Right ventricle myocardium inferior (tissue), 1 donor: ENCODE results near the gene TCF7L2. TPM values are rescaled to one million over a fixed set of nuclear protein-coding genes. Genes with fewer than 3 reads are reported as not detected.
A peak's percentile ranks its signal among the peaks of the same experiment; 100 is the strongest.

Source experiments
- ATAC-seq: fragments of 200-7000 bp; cut with Tn5 transposase; one replicate; pipeline ENCODE4 v1.9.1; 2020; ENCODE audit warnings: mild to moderate bottlenecking, moderate library complexity
- DNase-seq: peaks from one replicate; pipeline ENCODE4 v3.0.0; 2021; ENCODE audit errors: missing footprints
- intact Hi-C: fragments of 100-400 bp; cut with DNase I; formaldehyde crosslinking; loops from one replicate; pipeline ENCODE4 v1.11.0; 2022
- total RNA-seq: library from RNA; stranded (reverse); fragmentation: NEBNext Ultra II Directional; extraction: Animal tissue kit (Norgen Biotek cat#: 25700); gene quantifications from one replicate; pipeline ENCODE4 v1.2.1, GENCODE V29; 2021
- donor health status: DM: no; HTN: yes; CAD: no; lungs with severe emphysema.

TCF7L2 gene
- total RNA-seq, 1 donor from 2014 or later = 12.4 TPM

DNA sequence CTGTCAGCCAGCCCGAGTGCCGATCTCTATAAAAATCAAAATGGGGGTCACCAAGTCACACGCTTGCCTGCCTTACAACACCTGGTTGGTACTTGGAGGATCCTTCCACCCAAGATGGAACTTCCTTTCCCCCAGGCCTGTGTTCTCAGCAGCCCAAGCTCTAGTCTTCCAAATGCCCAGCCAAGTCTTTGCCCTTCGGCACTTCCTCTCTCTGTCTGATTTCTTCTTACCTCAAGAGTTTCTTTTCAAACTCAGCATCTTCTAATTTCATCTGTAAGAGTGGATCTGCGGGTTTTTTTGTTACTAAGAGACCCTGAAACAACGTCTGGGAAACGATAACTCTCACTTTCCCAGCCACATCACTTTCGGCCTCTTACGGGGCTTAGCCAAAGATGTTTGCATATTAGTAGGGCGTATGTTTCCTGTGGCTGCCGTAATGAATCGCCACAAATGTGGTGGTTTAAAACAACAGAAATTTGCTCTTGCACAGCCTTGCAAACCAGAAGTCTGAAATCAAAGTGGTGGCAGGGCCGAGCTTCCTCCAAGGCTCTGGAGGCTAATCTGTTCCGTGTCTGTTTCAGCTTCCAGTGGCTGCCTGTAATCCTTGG lies 219.9 kb downstream of the TCF7L2 start:
- DNase-seq (no peak), ATAC-seq (no peak)
- intact Hi-C loops = no loop called here

DNA sequence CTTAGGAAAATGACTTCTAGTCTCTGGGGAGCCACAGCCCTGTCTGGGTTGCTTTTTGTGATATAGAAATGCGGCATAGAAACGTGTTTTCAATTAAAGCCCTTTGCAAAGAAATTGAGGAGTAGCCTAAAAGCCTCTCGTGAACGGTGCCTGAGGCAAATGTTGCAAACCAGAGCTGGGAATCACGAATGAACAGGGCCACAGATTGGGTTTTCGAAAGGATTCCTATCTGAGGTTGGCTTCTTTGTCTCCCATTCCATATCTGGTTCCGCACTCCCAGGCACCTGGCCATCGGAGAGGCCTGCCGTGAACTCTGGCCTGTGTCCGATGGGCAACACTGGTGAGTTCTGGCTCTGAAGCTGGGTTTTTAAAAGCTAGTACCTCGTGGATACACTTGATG lies 221.6 kb downstream of the TCF7L2 start:
- no peak for ATAC-seq
- DNase-seq = no peak
- intact Hi-C loops = no loop called here

DNA sequence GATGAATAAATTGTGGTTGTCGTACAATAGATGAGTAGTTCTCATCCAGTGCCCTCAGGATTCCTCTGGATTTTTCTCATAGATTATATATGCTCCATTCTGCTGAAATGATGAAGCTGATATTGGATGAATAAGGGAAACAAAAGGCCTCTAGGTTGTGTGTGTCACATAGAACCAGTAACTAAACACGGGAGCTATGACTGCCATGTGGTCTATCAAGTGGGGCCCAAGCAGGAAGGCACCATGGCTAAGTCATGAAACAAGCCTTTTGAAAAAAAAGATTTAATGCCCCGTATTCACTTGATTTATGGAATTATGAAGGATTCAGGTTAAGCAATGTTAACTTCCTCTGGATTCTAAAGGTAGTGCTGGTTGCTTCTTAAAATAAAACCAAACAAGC lies 225.1 kb downstream of the TCF7L2 start:
- intact Hi-C loops = no loop called here
- DNase-seq = no peak
- no peak for ATAC-seq

DNA sequence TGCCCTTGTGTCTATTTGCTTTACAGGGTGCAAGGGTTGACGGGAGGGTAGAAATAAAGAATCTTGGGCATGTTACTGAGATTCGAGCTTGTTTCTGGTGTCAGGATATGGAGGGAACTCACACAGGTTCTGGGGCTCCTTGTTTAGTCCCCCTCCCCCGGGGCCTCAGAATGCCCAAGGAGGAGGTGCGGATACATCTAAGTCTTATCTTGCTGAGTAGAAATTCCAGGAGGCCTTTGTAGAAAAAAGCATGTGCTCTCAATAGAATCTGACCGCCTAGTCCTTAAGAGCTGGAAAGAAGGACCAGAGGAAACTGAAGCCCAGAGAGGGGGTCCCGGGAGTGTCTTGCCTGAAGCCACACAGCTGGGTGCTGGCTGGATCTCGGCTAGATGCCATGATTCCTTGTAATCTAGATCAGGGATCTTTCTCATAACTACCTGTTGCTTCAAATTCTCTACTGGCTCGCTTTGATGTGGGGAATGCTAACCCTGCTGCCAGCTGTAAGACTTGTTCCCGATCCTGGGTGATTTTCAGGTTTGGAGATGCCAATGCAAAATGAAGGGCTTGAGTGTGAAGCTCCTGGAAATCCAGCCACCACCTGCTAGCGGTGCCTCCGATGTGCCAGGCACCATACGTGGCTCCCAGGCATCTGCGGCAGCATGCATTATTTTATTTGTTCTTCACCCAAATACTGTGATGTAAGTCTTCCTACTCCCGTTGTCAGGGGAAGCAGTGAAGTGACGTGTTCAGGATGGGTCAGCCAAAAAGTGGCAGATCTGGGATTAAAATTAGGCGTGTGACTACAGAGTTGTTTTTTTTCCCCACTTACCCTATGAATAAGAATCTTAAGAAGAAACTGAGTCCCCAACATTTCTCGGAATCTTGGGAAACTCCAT lies 226.0 kb downstream of the TCF7L2 start:
- intact Hi-C loops = no loop called here
- DNase-seq = no peak
- peak; percentile 38 for ATAC-seq

DNA sequence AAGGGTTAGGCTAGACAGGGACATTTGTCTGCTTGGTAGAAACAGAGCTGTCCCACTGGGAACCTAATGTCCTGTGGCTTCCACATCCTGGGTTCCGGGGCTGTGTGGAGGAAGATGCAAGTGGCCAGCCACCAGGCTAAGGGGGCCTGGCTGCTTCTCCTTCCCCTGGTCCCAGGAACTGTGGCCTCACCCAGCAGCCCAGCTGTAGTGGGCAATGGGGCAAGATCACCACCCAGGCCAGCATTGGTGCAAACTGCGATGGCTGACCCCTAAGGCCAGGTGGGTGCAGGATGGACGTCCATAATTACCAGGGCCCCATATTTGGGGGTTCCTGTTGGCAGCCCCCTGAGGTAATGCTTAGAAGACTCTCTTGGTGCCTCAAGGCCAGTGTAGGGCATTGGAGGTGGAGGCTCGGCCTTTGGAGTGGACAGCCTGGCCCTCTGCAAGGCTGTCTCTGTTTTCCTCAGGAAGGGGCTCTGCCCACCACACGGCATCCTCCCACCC lies 226.7 kb downstream of the TCF7L2 start:
- DNase-seq (no peak), ATAC-seq (peak; percentile 1)
- intact Hi-C loops = no loop called here

GRCh38 chr10:113177156-113177935 lies 227.3 kb downstream of the TCF7L2 start:
- DNase-seq (no peak), ATAC-seq (peak; percentile 49)
- intact Hi-C loops = no loop called here

GRCh38 chr10:113177936-113178335 lies 227.9 kb downstream of the TCF7L2 start:
- no peak for ATAC-seq
- intact Hi-C loops = no loop called here
- no peak for DNase-seq

DNA sequence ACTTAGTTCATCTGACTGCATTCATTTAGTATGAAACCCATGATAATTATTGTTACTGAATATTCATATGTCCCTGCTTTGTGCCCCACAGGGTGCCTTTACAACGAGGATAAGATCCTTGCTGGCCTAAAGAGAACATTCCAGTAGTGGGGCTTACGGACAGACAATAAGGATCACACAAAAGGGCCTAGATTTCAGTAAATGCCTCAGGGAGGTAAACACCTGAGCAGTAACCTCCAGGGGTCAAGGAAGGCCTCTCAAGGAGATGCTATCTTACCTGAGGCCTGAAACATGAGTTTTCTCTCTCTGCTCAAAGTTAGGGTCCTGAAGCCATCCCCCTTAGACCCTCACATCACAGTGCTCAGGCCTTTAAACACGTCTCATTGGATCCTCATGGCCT lies 228.7 kb downstream of the TCF7L2 start:
- no peak for ATAC-seq
- intact Hi-C loops = no loop called here
- no peak for DNase-seq

GRCh38 chr10:113179265-113179664 lies 229.2 kb downstream of the TCF7L2 start:
- DNase-seq (peak; percentile 86), ATAC-seq (peak; percentile 87)
- intact Hi-C loops = no loop called here

DNA sequence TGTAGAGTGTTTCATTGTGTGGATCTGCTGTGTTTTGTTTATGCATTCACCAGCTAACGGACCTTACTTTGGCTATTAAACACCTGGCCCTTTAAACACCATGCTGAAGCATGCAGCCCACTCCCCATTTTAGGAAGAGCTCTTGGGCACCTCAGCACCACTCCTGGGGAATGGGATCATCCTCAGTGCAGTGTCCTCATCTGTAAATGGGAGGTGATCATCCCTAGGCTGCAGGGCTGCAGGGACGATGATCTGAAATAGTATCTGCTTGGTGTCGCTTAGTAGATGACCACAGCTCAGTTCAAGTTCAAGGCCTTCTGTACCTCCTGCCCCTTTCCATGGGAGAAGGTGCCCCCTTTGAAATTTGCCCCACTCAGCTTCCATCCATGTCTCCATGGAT lies 229.9 kb downstream of the TCF7L2 start:
- ATAC-seq (no peak), DNase-seq (no peak)
- intact Hi-C loops = no loop called here

DNA sequence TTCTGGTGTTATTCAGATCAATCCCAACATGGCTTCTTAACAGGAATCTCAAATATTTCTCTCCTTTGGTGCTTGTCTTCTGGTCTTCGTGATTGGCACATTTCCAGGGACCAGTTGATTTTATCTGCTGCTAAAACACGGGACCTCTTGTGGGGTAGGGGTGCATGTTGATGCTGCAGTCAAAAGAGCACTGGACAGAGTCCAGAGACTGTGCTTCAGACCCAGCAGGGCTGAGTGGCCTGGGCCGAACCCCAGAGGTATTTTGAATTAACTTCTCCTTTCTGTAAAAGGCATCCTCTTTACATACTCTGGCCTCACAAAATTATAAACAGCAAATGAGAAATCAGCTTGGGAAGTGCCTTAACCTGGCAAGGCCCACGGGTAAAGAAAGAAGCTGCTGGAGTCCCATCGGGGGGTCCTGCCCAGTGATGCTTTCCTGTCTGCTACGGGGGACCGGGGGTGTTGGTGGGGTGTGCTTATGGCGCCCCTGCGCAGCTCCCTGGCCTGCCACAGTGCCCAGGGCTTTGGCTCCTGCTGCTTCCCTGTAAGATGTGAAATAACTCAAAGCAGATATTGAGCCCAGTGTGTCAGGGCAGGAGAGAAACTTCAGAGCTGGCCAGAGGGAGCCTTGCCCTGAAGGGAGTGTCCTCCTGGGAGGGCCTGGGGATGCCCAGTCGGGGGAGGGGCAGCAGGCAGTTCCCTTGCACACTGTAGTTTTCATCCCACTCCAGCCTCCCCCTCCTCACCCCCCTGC lies 230.5 kb downstream of the TCF7L2 start:
- intact Hi-C loops = no loop called here
- DNase-seq (no peak), ATAC-seq (no peak)

DNA sequence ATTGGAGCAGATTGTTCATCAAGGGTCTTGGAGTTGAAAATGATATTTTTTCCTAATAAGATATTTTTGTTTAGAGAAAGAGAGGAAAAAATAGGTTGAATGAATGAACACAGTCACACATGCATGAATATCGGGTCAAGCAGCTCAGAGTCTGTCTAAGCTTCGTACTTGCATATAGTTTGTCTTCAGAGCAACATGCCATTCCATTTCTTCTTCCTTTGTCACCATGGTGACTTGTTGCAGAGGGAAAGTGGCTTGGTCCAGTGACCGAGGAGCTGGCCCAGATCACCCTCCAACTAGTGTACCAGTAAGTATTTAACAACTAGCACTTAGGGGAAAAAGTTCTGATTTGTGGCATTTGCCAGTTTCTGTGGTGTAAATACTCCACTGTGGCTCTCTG lies 232.1 kb downstream of the TCF7L2 start:
- ATAC-seq (no peak), DNase-seq (no peak)
- intact Hi-C loops = no loop called here

DNA sequence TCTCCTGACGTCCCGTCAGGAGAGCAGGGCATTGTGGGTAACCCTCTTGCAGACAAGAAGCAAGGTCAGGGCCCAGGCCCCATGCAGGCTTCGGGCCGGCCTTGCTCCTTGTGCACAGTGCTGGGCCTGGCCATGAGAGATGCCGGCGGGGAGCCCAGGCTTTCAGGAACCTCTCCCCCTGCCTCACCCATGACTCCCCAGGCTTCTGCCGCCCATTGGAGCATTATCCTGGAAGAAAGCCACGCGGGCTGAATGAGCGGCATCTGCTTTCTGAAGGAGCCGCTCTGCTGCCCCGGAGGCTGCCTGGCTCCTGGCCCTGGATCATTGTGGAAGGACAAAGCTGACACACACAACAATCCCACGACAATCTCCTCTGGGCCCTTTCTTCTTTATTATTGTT lies 233.5 kb downstream of the TCF7L2 start:
- DNase-seq (no peak), ATAC-seq (no peak)
- intact Hi-C loops = no loop called here

GRCh38 chr10:113187063-113187777 lies 237.2 kb downstream of the TCF7L2 start:
- DNase-seq = peak; percentile 86
- ATAC-seq = peak; percentile 70
- intact Hi-C loops = no loop called here

DNA sequence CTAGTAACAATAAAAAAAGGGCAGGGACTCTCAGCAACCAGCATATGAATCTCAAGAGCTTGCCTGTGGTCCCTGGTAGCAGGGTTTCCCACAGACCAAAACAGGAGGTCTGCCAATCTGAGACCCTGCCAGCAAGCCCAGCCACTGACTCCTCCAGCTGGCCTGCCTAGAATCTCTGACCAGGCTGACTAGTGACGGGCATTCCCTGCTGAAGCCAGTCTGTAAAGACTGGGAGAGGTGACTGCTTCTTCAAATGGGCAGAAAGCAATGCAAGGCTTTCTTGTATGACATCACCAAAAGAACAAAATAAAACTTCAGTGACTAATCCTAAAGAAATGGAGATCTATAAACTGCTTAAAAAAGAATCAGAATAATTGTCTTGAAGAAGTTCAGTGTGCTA lies 249.4 kb downstream of the TCF7L2 start:
- ATAC-seq (no peak), DNase-seq (no peak)
- intact Hi-C loops = no loop called here

DNA sequence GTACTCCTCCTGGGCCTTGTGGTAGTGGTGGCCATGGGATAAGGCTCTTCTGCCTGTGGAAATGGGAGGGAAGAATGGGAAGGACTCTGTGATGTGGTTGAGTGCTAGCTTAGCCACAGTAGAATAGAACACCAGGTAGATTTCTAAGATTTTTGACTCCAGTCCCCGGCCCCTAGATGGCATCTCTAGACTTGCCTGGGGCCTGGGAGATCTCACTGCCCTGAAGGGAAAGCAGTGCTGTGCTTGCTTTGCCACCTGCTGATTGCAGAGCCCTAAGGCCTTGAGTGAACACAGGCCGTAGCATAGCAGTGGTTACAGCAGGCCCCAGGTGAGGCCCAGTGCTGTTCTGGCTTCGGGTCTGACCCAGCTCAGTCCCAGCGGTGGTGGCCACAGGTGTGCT lies 252.0 kb downstream of the TCF7L2 start:
- no peak for ATAC-seq
- no peak for DNase-seq
- intact Hi-C loops = no loop called here

DNA sequence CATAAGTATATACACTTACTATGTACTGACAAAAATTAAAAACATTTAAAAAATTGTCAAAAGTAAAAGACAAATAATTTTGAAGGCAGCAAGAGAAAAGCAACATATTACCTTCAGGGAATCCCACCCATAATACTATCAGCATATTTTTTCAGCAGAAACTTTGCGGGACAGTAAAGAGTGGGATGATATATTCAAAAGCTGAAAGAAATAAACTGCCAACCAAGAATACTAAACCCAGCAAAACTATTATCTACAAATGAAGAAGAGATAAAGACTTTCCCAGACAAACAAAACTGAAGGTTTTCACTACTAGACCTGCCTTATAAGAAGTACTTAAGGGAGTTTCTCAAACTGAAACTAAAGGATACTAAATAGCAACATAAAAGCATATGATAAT lies 257.9 kb downstream of the TCF7L2 start:
- intact Hi-C loops = no loop called here
- ATAC-seq = no peak

DNA sequence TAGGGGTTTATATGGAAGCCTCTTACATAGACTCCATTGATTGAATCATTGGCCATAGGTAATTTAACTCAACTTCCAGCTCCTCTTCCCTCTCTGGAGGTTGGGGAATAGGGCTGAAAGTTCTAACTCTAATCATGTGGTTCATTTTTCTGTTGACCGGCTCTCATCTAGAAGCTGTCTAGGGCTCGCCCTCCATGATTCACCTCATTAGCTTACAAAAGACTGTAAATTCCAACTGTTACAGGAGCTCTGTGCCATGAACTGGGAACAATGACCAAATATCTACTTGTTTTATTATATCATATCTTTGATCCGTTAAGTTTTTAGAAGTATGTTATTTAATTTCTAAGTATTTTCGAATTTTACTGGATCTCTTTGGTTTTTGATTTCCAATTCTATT lies 263.0 kb downstream of the TCF7L2 start:
- ATAC-seq (no peak), DNase-seq (no peak)
- intact Hi-C loops = no loop called here

More for the DNA sequence above, 257.9 kb downstream of the TCF7L2 start:
- DNase-seq = no peak
